ENCODE results near the gene CCDC188.
"Not testable (repeated sequence)": the region's sequence is repeated elsewhere in the genome, so short reads cannot be mapped to it uniquely, and the experiment has no call there.

Gene CCDC188

DNA sequence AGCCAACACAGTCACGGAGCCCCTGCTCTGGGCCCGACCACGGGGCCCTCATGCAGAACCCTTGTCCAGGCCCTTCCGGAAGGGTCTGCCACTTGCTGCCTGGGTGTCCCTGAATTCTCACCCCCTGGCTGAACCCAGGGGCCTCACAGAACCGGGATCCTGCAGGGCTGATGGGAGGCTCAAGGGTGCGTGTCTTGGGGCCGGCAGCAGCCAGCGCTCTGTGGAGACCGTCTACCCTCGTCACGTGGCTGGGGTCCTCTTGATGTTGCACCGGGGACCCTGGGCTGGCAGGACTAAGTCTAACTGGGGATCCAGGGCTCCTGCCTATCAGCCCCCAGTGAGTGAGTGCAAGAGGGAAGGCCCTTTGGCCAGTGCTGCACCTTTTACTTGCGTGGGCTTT, 19.3 kb upstream of the CCDC188 start:
- DNase-seq (ENCODE audit: low read depth in 2 of 2), result no peak

DNA sequence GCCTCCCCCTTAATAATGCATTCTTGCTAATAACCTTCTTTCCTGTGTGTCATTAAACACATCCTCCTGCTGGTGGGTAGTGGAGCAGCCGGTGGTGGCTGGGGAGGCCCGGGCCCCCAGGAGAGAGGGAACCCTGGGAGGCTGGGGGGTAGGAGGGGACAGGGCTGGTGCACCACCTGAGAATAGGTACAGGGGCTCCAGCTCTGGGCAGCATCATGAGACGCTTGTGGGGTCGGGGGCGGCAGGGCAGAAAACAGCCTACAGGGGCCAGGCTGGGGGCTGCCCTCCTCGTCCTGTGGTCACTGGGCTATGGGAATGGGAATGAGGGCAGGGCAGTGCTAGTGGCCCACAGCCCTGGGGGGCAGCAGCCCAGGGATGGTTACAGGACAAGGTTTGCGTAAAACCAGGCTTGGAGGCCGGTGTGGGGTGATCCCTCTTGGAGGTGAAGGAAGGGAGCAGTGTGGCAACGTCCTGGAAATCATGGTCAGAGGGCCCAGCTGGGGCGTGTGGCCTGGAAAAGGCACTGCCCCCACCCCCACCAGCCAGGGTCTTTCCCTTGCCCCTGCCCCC, 18.5 kb upstream of the CCDC188 start:
- DNase-seq (ENCODE audit: low read depth in 2 of 2), result no peak

- no peak for DNase-seq (ENCODE audit: low read depth in 2 of 2)
Measured at GRCh38 chr22:20167643-20168322, 16.9 kb upstream of the CCDC188 start.

GRCh38 chr22:20166703-20167102, 15.8 kb upstream of the CCDC188 start:
- DNase-seq (ENCODE audit: low read depth in 2 of 2), result no peak

- no peak for DNase-seq (ENCODE audit: low read depth in 2 of 2)
Measured at GRCh38 chr22:20165913-20166312, 15.1 kb upstream of the CCDC188 start.

- no peak for DNase-seq (ENCODE audit: low read depth in 2 of 2)
Measured at GRCh38 chr22:20165421-20165820, 14.6 kb upstream of the CCDC188 start.

GRCh38 chr22:20164863-20165262, 14.0 kb upstream of the CCDC188 start:
- DNase-seq (ENCODE audit: low read depth in 2 of 2), result no peak

DNA sequence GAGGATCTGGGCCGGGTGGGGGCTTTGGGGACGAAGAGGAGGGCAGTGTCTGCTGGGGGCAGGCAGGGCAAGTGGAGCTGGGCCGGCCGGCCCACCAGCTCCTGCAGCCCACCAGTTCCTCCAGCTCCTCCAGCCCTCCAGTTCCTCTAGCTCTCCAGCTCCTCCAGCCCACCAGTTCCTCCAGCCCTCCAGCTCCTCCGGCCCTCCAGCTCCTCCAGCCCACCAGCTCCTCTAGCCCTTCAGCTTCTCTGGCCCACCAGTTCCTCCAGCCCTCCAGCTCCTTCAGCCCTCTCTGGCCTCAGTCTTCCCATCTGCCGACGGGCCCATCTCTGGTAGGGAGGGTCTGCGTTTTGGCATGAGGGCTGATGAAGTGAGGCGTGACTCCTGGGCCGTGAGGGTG, 9.2 kb upstream of the CCDC188 start:
- no peak for DNase-seq (ENCODE audit: low read depth in 2 of 2)

- not testable (repeated sequence) for DNase-seq (ENCODE audit: low read depth in 2 of 2)
Measured at GRCh38 chr22:20159531-20159930, 8.7 kb upstream of the CCDC188 start.

DNA sequence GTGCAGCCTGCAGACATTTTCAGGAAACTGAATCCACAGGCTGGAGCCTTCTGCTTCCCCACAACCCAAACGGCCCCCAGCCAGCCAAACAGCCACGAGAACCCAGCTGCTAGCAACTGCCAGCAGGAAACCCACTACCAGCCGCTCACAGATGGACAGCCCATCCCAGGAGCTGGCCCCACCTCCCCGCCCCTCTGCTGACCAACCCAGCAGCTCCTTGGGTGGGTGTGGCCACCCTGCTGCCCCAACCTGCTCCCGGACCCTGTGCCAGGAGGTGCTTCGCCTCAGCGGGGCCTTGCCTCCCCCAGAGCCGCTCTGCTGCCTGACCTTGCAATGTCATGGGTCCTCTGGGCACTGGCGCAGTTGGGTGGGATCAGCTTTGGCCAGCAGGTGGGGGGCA, 8.2 kb upstream of the CCDC188 start:
- DNase-seq (ENCODE audit: low read depth in 2 of 2), result no peak

DNA sequence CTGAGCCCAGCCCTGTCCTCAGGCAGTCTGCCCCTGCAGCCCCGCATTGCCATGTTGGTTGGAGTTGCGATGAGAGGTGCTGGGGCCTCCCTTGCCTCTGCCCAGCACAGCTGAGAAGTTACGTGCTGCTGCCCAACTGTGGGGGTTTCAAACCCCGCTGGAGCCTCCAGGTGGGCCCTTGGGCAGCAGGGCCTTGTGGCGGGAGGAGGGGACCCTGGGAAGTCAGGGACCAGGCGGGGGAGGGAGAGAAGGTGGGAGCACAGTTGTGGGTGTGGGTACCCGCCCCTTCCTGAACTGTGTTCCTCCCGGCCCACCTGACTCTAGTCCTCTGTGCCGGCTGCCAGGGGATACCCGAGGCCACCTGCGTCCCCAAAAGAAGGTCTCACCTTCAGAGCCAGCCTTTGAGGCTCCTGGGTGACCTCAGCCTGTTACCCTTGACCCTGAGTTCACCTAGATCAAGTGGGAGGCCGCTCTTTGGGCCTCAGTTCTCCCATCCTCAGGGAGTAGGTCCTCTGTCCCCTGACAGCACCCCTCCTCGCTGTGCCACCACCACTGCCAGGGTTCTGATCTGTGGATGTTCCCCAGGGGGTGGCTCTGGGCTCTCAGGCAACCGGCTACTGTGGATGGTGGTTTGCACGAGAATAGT, 7.7 kb upstream of the CCDC188 start:
- DNase-seq (ENCODE audit: low read depth in 2 of 2), result no peak

DNA sequence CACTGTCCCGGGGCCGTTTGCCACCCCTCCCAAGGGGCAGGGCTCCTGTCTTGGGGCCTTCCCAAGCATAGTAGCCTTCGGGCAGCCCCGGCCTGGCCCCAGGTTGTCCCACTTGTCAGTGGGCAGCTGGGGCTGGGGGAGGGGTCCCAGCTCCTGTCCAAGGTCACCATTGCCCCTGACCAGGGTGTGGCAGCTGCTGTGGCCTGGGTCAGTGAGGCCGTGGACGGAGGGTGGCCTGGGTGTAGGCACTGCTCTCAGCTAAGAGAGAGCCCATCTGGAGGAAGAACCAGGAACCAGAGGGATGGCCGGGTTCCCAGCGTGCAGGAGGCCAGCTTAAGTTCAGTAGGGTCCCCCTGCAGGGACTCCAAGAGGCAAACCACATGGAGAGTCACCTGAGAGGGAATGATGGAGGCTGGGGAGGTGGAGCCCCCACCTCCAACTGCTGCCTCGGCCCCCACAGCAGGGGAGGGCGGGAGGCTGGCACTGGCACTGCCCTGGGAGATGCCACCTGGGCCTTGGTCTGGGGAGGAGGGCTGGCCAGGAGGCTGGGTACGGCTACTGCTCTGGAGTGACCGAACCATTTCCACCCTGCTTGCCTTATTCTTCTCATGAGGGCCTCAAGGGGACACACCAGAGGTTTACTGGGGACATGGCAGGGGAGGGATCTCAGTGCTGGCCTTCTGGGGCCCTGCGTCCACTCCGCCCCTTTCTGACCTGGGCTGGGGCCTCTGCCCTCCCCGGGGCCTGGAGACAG, 6.8 kb upstream of the CCDC188 start:
- DNase-seq (ENCODE audit: low read depth in 2 of 2), result no peak

- peak; percentile 72 to 80 for DNase-seq (ENCODE audit: low read depth in 2 of 2)
Measured at GRCh38 chr22:20156611-20157429, 6.0 kb upstream of the CCDC188 start.

DNA sequence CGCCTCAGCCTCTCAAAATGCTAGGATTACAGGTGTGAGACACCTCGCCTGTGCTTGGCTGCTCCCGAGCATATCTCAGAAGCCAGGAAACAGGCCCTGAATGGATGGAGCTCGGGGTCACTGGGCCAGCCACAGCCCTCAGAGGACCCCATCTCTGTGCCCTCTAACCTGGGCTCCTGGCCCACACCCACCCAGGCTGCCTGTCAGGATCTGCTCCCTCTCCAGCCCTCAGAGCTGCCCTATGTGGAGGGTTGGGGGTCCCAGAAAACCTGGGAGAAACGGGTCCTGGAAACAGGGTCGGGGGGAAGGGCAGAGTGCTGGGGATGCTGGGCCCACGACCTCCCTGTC, 5.2 kb upstream of the CCDC188 start:
- DNase-seq (ENCODE audit: low read depth in 2 of 2), result no peak

DNA sequence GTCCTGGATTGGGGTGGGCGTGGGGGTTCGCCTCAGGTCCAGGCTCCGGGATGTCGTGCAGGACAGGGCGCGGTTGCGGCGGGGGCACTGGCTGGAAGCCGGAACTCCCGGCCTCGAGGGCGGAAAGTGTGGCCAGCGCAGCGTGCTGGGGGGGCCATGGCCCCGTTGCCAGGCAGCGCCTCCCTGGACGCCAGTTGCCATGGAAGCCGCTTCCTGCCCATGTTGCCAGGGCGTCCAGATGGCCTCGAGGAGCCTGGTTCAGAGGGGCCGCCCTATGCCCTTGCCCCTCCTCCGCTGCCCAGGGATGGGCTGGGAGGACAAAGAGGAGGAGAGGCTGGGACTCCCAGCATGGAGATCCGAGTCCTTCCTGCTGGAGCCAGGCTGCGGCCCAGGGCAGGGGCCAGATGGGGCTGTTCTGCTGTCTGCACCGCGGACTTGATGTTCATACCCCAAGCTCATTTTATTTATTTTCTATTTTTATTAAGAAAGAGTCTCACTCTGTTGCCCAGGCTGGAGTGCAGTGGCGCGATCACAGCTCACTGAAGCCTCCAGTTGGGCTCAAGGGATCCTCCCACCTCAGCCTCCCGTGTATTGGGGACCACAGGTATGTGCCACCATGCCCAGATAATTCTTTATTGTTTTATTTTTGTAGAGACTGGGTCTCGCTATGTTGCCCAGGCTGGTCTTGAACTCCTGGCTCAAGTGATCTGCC, 4.6 kb upstream of the CCDC188 start:
- DNase-seq (ENCODE audit: low read depth in 2 of 2), result no peak

GRCh38 chr22:20154602-20155187, 3.8 kb upstream of the CCDC188 start:
- DNase-seq (ENCODE audit: low read depth in 2 of 2), result no peak

- no peak for DNase-seq (ENCODE audit: low read depth in 2 of 2)
Measured at GRCh38 chr22:20153945-20154344, 3.1 kb upstream of the CCDC188 start.

GRCh38 chr22:20152464-20152890, 1.6 kb upstream of the CCDC188 start:
- no peak for DNase-seq (ENCODE audit: low read depth in 2 of 2)

- DNase-seq (ENCODE audit: low read depth in 2 of 2), result no peak
Measured at GRCh38 chr22:20151276-20151588, 377 bp upstream of the CCDC188 start.

- no peak for DNase-seq (ENCODE audit: low read depth in 2 of 2)
Measured at GRCh38 chr22:20149257-20150250, 1.3 kb downstream of the CCDC188 start.
